Upper lobe of left lung (tissue), 4 donors: ENCODE measurements around the gene ANKRD17.

ENCODE experiments used
- POLR2A ChIP-seq, 4 donors: fragments of 450-650 bp; IDR thresholded peaks; one replicate each; pipeline ENCODE4 v1.5.1; 2016 to 2017; ENCODE audit warnings: antibody characterized with exemption in 4 of 4, mild to moderate bottlenecking in 2 of 4
- POLR2AphosphoS5 ChIP-seq, 2 donors: sonication (generic); formaldehyde crosslinking; IDR thresholded peaks; one replicate each; pipeline ENCODE4 v1.5.1; 2017; ENCODE audit warnings: antibody characterized with exemption in 2 of 2
- TF ChIP-seq, protein P1 (sequence below), 6 experiments: fragments of 450-650 bp in 4 of 6; fragments of 200-600 bp in 2 of 6; sonication (generic) in 2 of 6; IDR thresholded peaks; one replicate each; pipeline ENCODE4 v1.5.1; 2016 to 2019; ENCODE audit warnings: antibody characterized with exemption in 6 of 6

DNA sequence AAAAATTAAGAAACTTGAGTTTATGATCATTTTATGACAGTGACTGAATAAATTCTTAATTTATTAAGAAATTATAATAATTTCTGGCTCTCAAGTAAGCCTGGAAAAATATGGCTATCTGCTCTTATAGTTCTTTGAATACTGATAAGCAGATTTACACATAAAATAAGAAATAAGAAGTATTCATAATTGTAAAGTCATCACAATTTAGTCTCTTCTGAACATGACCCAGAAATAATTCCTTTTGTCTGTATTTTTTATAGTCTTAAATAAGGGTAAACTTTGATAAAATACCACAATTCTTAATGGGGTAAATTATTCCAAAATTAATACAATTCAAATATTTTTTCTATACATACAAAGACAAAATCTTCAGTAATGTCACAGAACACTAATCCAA, 72.7 kb downstream of the ANKRD17 start:
- TF ChIP-seq, protein P1, sequence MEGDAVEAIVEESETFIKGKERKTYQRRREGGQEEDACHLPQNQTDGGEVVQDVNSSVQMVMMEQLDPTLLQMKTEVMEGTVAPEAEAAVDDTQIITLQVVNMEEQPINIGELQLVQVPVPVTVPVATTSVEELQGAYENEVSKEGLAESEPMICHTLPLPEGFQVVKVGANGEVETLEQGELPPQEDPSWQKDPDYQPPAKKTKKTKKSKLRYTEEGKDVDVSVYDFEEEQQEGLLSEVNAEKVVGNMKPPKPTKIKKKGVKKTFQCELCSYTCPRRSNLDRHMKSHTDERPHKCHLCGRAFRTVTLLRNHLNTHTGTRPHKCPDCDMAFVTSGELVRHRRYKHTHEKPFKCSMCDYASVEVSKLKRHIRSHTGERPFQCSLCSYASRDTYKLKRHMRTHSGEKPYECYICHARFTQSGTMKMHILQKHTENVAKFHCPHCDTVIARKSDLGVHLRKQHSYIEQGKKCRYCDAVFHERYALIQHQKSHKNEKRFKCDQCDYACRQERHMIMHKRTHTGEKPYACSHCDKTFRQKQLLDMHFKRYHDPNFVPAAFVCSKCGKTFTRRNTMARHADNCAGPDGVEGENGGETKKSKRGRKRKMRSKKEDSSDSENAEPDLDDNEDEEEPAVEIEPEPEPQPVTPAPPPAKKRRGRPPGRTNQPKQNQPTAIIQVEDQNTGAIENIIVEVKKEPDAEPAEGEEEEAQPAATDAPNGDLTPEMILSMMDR (IDR thresholded peaks at IDR 0.05): no peak
- TF ChIP-seq POLR2A (IDR thresholded peaks at IDR 0.05) (no peak), POLR2AphosphoS5 (IDR thresholded peaks at IDR 0.05) (no peak)
